Type B pancreatic cell (in vitro differentiated cells): ENCODE measurements around the gene SLC4A3. TPM values are rescaled to one million over a fixed set of nuclear protein-coding genes. Genes with fewer than 3 reads are reported as not detected.

Experiments used
- DNase-seq: peaks from one replicate; pipeline ENCODE4 v3.0.0; 2021; ENCODE audit warnings: mixed read lengths; ENCODE audit not compliant: unreplicated experiment; ENCODE audit errors: extremely low spot score
- H3K27ac Mint-ChIP-seq: 2 replicates; pipeline ENCODE4 v1.8.0; 2021; ENCODE audit warnings: mild to moderate bottlenecking, mixed read lengths
- H3K27me3 Mint-ChIP-seq: 2 replicates; pipeline ENCODE4 v1.8.0; 2021; ENCODE audit warnings: mixed read lengths
- H3K36me3 Mint-ChIP-seq: 2 replicates; pipeline ENCODE4 v1.8.0; 2021; ENCODE audit warnings: mixed read lengths
- H3K4me1 Mint-ChIP-seq: one replicate; pipeline ENCODE4 v1.8.0; 2021; ENCODE audit warnings: mixed read lengths; ENCODE audit not compliant: unreplicated experiment
- H3K4me3 Mint-ChIP-seq: 2 replicates; pipeline ENCODE4 v1.8.0; 2021; ENCODE audit warnings: mild to moderate bottlenecking, mixed read lengths
- H3K9me3 Mint-ChIP-seq: 2 replicates; pipeline ENCODE4 v1.8.0; 2021; ENCODE audit warnings: mixed read lengths
- CTCF ChIP-seq: fragments of 200-600 bp; sonication (generic); conservative IDR thresholded peaks from 2 replicates; pipeline ENCODE4 v1.5.0; 2021; ENCODE audit warnings: antibody characterized with exemption, mild to moderate bottlenecking
- total RNA-seq: library from RNA; stranded (reverse); gene quantifications from 2 replicates; pipeline ENCODE4 v1.2.1, GENCODE V29; 2021; ENCODE audit warnings: low replicate concordance

SLC4A3 gene
- total RNA-seq, 1 donor from 2014 or later, result 15.8 TPM

GRCh38 chr2:219643788-219644398 is 16.5 kb downstream of the SLC4A3 start:
- H3K27me3 Mint-ChIP-seq, result peaks cover 4% of the 10 kb centered on the region
- DNase-seq, result peak; percentile 62
- no peak for TF ChIP-seq CTCF
- no peaks in the 10 kb centered on the region for H3K36me3 Mint-ChIP-seq
- no peak overlapping the region for H3K4me3 Mint-ChIP-seq
- no peak overlapping the region for H3K27ac Mint-ChIP-seq
- H3K4me1 Mint-ChIP-seq, result peaks cover 19% of the 10 kb centered on the region
- no peaks in the 10 kb centered on the region for H3K9me3 Mint-ChIP-seq

- H3K36me3 Mint-ChIP-seq, result no peaks in the 10 kb centered on the region
- peaks cover 19% of the 10 kb centered on the region for H3K4me1 Mint-ChIP-seq
- H3K27ac Mint-ChIP-seq, result no peak overlapping the region
- no peak for TF ChIP-seq CTCF
- no peaks in the 10 kb centered on the region for H3K9me3 Mint-ChIP-seq
- peak; percentile 57 for DNase-seq
- H3K4me3 Mint-ChIP-seq, result no peak overlapping the region
- peaks cover 4% of the 10 kb centered on the region for H3K27me3 Mint-ChIP-seq
These were observed 17.5 kb downstream of the SLC4A3 start for GRCh38 chr2:219644801-219645480.

- H3K36me3 Mint-ChIP-seq, result no peaks in the 10 kb centered on the region
- TF ChIP-seq CTCF, result no peak
- H3K9me3 Mint-ChIP-seq, result no peaks in the 10 kb centered on the region
- H3K4me1 Mint-ChIP-seq, result peaks cover 19% of the 10 kb centered on the region
- H3K27me3 Mint-ChIP-seq, result peaks cover 8% of the 10 kb centered on the region
- H3K4me3 Mint-ChIP-seq, result no peak overlapping the region
- DNase-seq, result peak; percentile 37
- no peak overlapping the region for H3K27ac Mint-ChIP-seq
These were observed 18.4 kb downstream of the SLC4A3 start for GRCh38 chr2:219645631-219646527.

- peaks cover 7% of the 10 kb centered on the region for H3K4me1 Mint-ChIP-seq
- DNase-seq, result peak; percentile 15
- H3K27me3 Mint-ChIP-seq, result peaks cover 10% of the 10 kb centered on the region
- TF ChIP-seq CTCF, result no peak
- H3K36me3 Mint-ChIP-seq, result no peaks in the 10 kb centered on the region
- H3K4me3 Mint-ChIP-seq, result no peak overlapping the region
- H3K27ac Mint-ChIP-seq, result no peak overlapping the region
- no peaks in the 10 kb centered on the region for H3K9me3 Mint-ChIP-seq
These were observed 20.7 kb downstream of the SLC4A3 start for GRCh38 chr2:219648176-219648575.

- Mint-ChIP-seq H3K4me3 (no peak overlapping the region), H3K27me3 (peaks cover 15% of the 10 kb centered on the region), H3K9me3 (no peaks in the 10 kb centered on the region), H3K4me1 (peaks cover 7% of the 10 kb centered on the region), H3K36me3 (no peaks in the 10 kb centered on the region), H3K27ac (no peak overlapping the region)
- no peak for DNase-seq
- TF ChIP-seq CTCF, result no peak
These were observed 21.5 kb downstream of the SLC4A3 start for GRCh38 chr2:219648963-219649362.
